Neural progenitor cell (in vitro differentiated cells): ENCODE measurements around the gene PROB1.

Experiments
- CTCF ChIP-seq: fragments of 200-600 bp; sonication (generic); IDR thresholded peaks from 2 replicates; pipeline ENCODE4 v1.5.1; 2017; ENCODE audit warnings: antibody characterized with exemption, mild to moderate bottlenecking
- EZH2 ChIP-seq: fragments of 200-600 bp; sonication (generic); IDR thresholded peaks from 2 replicates; pipeline ENCODE4 v1.6.1; 2017; ENCODE audit warnings: antibody characterized with exemption, mild to moderate bottlenecking, moderate library complexity

- no peak for TF ChIP-seq EZH2
- TF ChIP-seq CTCF = no peak
Observed at GRCh38 chr5:139394654-139395566, at the start of gene PROB1.
